Peyer's patch (tissue), 4 donors: Measurements from ENCODE around the gene CXCL16. TPM values are rescaled to one million over a fixed set of nuclear protein-coding genes. Genes with fewer than 3 reads are reported as not detected.
"Not testable (repeated sequence)": the region's sequence is repeated elsewhere in the genome, so short reads cannot be mapped to it uniquely, and the experiment has no call there.

Experiments
- DNase-seq, 3 donors: peaks; one replicate each; pipeline ENCODE4 v3.0.0-alpha.2; 2017 to 2019
- H3K27ac ChIP-seq, 4 donors: fragments of 200-600 bp; sonication (generic); one replicate each; pipeline ENCODE4 v1.5.1; 2016 to 2019
- H3K27me3 ChIP-seq, 2 donors: fragments of 200-600 bp; sonication (generic); one replicate each; pipeline ENCODE4 v1.5.1; 2019
- H3K36me3 ChIP-seq, 3 donors: fragments of 200-600 bp; sonication (generic); one replicate each; pipeline ENCODE4 v1.5.1; 2016 to 2019
- H3K4me1 ChIP-seq, 4 donors: fragments of 200-600 bp; sonication (generic); one replicate each; pipeline ENCODE4 v1.5.1; 2016 to 2019
- H3K4me3 ChIP-seq, 4 donors: fragments of 200-600 bp; sonication (generic); 1 replicate in 3 of 4; 2 replicates in 1 of 4; pipeline ENCODE4 v1.5.1; 2016 to 2019; ENCODE audit warnings: mild to moderate bottlenecking in 1 of 4
- H3K9me3 ChIP-seq, 4 donors: fragments of 200-600 bp; sonication (generic); one replicate each; pipeline ENCODE4 v1.5.1; 2016 to 2019; ENCODE audit warnings: mild to moderate bottlenecking in 1 of 4
- POLR2A ChIP-seq, 2 donors: fragments of 450-650 bp; IDR thresholded peaks; one replicate each; pipeline ENCODE4 v1.5.1; 2017; ENCODE audit warnings: antibody characterized with exemption in 2 of 2, mild to moderate bottlenecking in 2 of 2, moderate library complexity in 2 of 2
- total RNA-seq, 4 donors: library from RNA; depleted of rRNA; stranded (reverse); fragments of >200 nt; gene quantifications; one replicate each; pipeline ENCODE4 v1.1.0, GENCODE V29; 2016
- TF ChIP-seq, protein P1 (sequence below), 6 experiments: fragments of 450-650 bp in 4 of 6; fragments of 200-600 bp in 2 of 6; sonication (generic) in 1 of 6; IDR thresholded peaks; one replicate each; pipeline ENCODE4 v1.5.1; 2017 to 2019; ENCODE audit warnings: antibody characterized with exemption in 6 of 6, mild to moderate bottlenecking in 3 of 6, moderate library complexity in 1 of 6

CXCL16 gene
- total RNA-seq, 4 donors from 2014 or later, result 24.8 to 33.1 (median 28.0) TPM

GRCh38 chr17:4706121-4706520 lies 33.6 kb downstream of the CXCL16 start:
- Histone ChIP-seq H3K4me3 (no peak overlapping the region), H3K9me3 (no peaks in the 10 kb centered on the region), H3K27me3 (no peaks in the 10 kb centered on the region), H3K27ac (no peak overlapping the region), H3K36me3 (no peaks in the 10 kb centered on the region), H3K4me1 (peaks cover 2 to 30% (median 6%) of the 10 kb centered on the region in 4 donors)
- no peak for DNase-seq
- TF ChIP-seq, protein P1, sequence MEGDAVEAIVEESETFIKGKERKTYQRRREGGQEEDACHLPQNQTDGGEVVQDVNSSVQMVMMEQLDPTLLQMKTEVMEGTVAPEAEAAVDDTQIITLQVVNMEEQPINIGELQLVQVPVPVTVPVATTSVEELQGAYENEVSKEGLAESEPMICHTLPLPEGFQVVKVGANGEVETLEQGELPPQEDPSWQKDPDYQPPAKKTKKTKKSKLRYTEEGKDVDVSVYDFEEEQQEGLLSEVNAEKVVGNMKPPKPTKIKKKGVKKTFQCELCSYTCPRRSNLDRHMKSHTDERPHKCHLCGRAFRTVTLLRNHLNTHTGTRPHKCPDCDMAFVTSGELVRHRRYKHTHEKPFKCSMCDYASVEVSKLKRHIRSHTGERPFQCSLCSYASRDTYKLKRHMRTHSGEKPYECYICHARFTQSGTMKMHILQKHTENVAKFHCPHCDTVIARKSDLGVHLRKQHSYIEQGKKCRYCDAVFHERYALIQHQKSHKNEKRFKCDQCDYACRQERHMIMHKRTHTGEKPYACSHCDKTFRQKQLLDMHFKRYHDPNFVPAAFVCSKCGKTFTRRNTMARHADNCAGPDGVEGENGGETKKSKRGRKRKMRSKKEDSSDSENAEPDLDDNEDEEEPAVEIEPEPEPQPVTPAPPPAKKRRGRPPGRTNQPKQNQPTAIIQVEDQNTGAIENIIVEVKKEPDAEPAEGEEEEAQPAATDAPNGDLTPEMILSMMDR (IDR thresholded peaks at IDR 0.05), result no peak
- TF ChIP-seq POLR2A (IDR thresholded peaks at IDR 0.05), result no peak

DNA sequence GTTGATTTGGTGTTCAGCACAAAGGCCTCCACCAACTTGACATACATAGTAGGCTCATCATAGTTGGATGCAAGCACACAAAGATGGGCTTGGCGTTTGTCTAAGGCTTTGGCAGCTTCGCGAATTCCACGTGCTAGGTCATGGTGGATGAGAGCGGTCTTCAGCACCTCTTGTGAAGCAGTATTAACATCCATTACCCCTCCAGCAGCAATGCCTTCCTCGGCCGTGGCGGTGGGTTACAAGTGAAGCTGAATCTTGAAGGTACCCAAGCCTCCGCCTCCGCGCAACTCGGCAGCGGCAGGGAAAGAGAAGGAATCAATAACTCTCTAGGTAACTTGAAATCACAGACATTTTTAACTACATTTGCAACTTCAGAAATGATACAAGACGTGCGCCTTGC lies 34.7 kb downstream of the CXCL16 start:
- Histone ChIP-seq H3K36me3 (no peaks in the 10 kb centered on the region), H3K27me3 (no peaks in the 10 kb centered on the region), H3K4me1 (peaks cover 2 to 27% (median 6%) of the 10 kb centered on the region in 4 donors), H3K27ac (no peak overlapping the region), H3K9me3 (no peaks in the 10 kb centered on the region), H3K4me3 (no peak overlapping the region)
- DNase-seq, result no peak
- TF ChIP-seq POLR2A (IDR thresholded peaks at IDR 0.05), result no peak
- TF ChIP-seq, protein P1 (IDR thresholded peaks at IDR 0.05), result no peak

DNA sequence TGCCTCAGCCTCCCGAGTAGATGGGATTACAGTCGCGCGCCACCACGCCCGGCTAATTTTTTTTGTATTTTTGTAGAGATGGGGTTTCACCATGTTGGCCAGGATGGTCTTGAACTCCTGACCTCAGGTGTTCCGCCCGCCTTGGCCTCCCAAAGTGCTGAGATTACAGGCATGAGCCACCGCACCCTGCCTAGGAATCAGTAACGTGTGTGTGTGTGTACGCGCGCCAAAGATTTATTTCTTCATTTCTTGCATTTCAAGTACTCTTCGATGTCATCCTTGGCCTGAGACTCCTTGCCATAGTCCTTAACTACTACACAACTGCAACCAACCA lies 35.2 kb downstream of the CXCL16 start:
- Histone ChIP-seq H3K4me3 (peak overlapping the region; percentile 60 to 100 (median 95)), H3K27ac (peak overlapping the region; percentile 68 to 92 (median 86)), H3K4me1 (peaks cover 0 to 27% (median 6%) of the 10 kb centered on the region in 4 donors)
- DNase-seq, H3K9me3 ChIP-seq, H3K27me3 ChIP-seq, H3K36me3 ChIP-seq: not testable (repeated sequence)

DNA sequence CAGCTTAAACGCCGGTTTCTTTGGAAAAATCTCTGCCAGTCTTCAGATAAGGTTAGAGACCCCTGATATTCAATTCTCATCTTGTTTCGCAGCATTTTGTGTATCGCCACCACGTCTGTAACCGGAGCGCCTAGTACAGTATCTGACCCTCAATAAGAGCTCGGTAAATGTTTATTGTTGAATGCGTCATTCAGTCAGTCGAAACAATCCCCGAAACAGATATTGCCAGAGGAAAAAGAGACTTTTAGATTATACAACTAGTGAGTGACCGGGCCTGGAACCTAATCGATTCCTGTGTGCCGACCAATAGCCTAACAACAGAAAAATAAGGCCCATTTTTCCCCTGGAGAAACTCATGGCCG lies 36.4 kb downstream of the CXCL16 start:
- H3K27ac ChIP-seq, result peak overlapping the region; percentile 68 to 92 (median 86)
- no peaks in the 10 kb centered on the region for H3K27me3 ChIP-seq
- H3K4me3 ChIP-seq, result peak overlapping the region; percentile 60 to 100 (median 95)
- H3K4me1 ChIP-seq, result peaks cover 0 to 23% (median 6%) of the 10 kb centered on the region in 4 donors
- H3K36me3 ChIP-seq, result no peaks in the 10 kb centered on the region
- no peak for TF ChIP-seq POLR2A (IDR thresholded peaks at IDR 0.05)
- TF ChIP-seq, protein P1 (IDR thresholded peaks at IDR 0.05), result no peak
- no peaks in the 10 kb centered on the region for H3K9me3 ChIP-seq
- DNase-seq, result no peak

DNA sequence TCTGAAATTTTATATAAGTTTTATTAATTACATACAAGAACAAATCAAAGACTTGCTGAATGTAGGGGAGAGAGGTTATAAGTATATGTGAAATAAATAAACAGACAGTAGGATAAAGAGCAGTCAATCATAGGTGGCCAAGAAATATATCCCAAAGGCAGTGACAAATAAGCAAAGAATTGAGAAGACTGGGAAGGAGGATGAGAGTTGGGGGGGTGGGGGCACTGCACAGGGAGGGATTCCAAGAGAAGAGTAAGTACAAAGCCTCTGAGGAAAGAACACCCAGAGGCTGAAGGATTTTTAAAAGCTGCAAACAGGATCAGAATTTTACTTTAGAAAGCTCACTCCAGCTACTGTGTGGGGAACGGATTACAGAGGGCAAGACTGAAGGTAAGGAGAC lies 38.6 kb downstream of the CXCL16 start:
- H3K9me3 ChIP-seq, result no peaks in the 10 kb centered on the region
- H3K27ac ChIP-seq, result no peak overlapping the region
- peaks cover 0 to 23% (median 6%) of the 10 kb centered on the region in 4 donors for H3K4me1 ChIP-seq
- H3K36me3 ChIP-seq, result no peaks in the 10 kb centered on the region
- TF ChIP-seq, protein P1 (IDR thresholded peaks at IDR 0.05), result no peak
- TF ChIP-seq POLR2A (IDR thresholded peaks at IDR 0.05), result no peak
- H3K4me3 ChIP-seq, result no peak overlapping the region
- no peaks in the 10 kb centered on the region for H3K27me3 ChIP-seq
- no peak for DNase-seq

- TF ChIP-seq, protein P1 (IDR thresholded peaks at IDR 0.05), result peak in 2 of 6 experiments; percentile 13 to 25
- H3K4me3 ChIP-seq, H3K27me3 ChIP-seq, H3K9me3 ChIP-seq, H3K36me3 ChIP-seq, DNase-seq, H3K27ac ChIP-seq: not testable (repeated sequence)
- H3K4me1 ChIP-seq, result peaks cover 0 to 23% (median 6%) of the 10 kb centered on the region in 4 donors
Observed at GRCh38 chr17:4699401-4700056, 40.2 kb downstream of the CXCL16 start.
